HFF-Myc (cell line): Measurements from ENCODE around the gene ZNF688.
"Not testable (repeated sequence)": the region's sequence is repeated elsewhere in the genome, so short reads cannot be mapped to it uniquely, and the experiment has no call there.

Experiments used
- DNase-seq: peaks from one replicate; pipeline ENCODE4 v3.0.0-alpha.2; 2011; ENCODE audit warnings: low read depth; ENCODE audit errors: extremely low read depth
- H3K4me3 ChIP-seq: replicated peaks from 2 replicates; pipeline ENCODE4 v1.5.1; 2011; ENCODE audit warnings: low read depth, mild to moderate bottlenecking, control low read depth, low read length
- TF ChIP-seq, protein P1 (sequence below): IDR thresholded peaks from 2 replicates; pipeline ENCODE4 v1.5.1; 2012; ENCODE audit warnings: mild to moderate bottlenecking, low read depth, low read length, control low read depth; ENCODE audit errors: missing control alignments

Gene ZNF688

GRCh38 chr16:30548416-30549253 lies 22.9 kb downstream of the ZNF688 start:
- DNase-seq: no peak
- TF ChIP-seq, protein P1, sequence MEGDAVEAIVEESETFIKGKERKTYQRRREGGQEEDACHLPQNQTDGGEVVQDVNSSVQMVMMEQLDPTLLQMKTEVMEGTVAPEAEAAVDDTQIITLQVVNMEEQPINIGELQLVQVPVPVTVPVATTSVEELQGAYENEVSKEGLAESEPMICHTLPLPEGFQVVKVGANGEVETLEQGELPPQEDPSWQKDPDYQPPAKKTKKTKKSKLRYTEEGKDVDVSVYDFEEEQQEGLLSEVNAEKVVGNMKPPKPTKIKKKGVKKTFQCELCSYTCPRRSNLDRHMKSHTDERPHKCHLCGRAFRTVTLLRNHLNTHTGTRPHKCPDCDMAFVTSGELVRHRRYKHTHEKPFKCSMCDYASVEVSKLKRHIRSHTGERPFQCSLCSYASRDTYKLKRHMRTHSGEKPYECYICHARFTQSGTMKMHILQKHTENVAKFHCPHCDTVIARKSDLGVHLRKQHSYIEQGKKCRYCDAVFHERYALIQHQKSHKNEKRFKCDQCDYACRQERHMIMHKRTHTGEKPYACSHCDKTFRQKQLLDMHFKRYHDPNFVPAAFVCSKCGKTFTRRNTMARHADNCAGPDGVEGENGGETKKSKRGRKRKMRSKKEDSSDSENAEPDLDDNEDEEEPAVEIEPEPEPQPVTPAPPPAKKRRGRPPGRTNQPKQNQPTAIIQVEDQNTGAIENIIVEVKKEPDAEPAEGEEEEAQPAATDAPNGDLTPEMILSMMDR: no peak
- H3K4me3 ChIP-seq: no peak overlapping the region

DNA sequence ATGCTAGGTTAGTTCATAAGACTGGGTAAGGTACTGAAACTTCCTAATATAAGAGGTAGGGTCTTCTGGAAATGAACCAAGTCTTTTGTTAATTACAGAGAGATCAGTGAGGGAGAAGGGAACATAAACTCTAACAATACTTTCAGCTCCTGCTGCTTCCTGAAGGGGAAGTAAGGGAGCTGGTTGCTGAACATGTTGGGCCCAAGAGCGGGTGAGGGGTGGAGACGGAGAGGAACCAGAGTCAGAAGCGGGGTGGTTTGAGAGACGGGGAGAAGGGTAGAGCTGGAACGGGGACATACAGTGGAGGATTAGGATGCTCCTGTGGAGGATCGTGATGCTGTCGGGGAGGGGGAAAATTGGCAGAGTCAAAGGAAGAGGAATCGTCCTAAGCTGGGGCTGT lies 25.4 kb downstream of the ZNF688 start:
- no peak for DNase-seq

DNA sequence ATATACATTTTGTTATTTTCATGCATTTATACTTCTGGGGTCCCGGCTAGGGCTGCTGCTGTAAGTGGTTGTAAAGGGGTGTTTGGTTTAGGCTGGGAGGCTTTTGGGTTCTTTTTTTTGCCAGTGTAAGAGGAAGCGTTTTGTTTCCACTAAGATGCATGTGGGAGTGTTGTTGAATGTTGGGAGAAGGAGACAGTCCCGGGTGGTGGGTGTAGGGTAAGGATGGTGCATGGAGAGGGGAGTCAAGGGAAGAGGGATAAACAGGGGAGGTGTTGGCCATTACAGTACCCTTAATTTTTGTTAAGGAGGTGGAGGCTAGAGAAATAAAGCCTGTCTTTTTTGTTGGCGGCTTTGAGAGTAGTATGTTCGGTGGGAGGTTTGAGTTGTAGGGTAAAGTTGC lies 28.4 kb downstream of the ZNF688 start:
- H3K4me3 ChIP-seq: no peak overlapping the region
- TF ChIP-seq, protein P1: no peak
- DNase-seq: no peak

More for the DNA sequence above, 25.4 kb downstream of the ZNF688 start:
- no peak overlapping the region for H3K4me3 ChIP-seq
- TF ChIP-seq, protein P1: no peak

DNA sequence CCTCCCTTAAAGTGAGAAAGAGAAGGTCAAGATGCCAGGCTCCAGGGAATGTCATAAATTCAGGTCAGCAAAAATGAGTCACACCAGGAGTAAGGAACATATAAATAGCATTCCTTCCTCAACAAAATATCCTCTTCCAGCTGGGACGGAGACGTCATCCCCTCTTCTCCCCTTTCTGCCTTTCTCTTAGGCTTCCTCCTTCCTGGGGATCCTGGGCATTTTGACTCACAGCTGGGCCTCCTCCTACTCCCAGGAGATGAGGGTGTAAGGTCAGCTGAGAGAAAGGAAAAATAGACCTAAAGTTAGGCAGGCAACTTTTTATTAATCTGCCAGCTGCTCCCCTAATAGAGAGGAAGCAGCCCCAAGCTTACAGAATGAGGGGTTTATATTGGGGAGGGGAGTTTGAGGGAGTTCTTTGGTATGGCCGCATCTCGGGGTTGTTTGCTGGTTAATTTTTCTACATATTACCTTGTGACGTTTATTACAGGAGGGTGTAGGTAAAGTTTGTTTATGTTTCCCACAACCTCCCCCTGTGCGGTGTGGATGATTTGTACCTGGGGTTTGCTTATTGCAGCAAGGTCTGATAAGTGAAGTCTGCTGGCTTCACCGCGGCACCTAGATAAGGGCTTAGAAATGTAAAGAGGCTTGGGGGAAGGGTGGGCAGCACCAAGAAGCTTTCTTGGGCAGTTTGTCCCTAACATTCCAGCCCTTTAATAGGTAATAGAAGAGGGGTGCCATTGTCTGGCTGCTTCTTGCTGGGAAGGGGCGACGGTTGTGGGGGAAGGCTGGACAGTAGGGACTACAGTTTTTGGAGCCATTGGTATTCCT lies 29.8 kb downstream of the ZNF688 start:
- no peak for DNase-seq
- H3K4me3 ChIP-seq: no peak overlapping the region
- TF ChIP-seq, protein P1: no peak

DNA sequence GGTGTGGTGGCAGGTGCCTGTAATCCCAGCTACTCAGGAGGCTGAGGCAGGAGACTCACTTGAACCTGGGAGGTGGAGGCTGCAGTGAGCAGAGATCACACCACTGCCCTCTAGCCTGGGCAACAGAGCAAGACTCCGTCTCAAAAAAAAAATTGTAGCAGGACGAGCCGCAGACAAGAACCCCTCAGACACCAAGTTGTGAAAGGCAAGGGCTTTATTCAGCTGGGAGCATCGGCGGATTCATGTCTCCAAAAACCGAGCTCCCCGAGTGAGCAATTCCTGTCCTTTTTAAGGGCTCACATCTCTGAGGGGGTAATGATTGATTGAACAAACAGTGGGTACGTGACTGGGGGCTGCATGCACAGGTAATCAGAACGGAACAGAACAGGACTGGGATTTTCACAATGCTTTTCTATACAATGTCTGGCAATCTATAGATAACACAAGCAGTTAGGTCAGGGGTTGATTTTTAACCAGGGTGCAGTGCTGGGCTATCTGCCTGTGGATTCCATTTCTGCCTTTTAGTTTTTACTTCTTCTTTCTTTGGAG lies 30.5 kb downstream of the ZNF688 start:
- not testable (repeated sequence) for DNase-seq, H3K4me3 ChIP-seq

GRCh38 chr16:30539986-30540526 lies 31.5 kb downstream of the ZNF688 start:
- not testable (repeated sequence) for DNase-seq

DNA sequence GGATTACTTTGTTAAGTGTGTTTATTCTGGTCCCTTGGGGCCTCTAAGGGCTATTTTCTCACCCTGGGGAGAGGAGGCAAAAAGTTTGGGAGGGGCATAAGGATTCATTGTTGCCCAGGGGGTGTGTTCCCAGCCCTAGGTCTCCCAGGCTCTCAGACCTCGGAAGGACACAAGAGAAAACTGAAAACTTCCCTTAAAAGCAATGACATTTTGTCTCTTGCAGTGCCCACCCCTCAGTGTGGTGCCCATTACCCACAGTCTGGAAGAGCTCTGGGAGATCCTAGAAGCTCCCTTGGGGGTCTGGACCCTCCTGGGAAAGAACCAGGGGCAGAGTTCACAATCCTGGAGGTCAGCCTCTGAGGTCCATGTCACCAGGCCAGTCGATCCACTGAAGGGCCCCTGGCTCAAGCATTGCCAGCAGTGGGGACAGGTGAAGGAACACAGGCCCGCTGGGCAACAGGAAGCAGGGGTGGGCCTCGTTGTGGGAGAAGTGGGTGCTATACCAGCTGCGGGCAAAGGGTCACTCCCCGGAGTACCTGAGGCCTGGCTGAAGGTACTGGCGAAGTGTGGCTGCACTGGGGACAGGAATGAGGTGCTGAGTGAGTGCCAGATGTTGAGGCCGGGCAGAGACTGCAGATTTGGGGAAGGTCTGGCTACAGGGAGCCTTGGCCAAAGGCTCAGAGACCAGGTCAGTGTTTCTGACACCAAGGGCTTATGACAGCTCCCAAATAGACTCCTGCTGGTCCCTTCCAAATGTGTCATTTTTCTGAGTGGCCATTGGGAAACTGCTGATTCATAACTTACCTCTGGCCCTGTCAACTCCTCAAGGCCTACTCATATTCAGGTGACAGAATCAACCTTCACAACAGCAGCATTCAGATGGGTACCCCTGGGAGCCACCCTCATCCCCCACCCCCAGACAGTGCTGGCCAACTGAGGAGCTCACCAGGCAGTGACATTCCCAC lies 32.2 kb downstream of the ZNF688 start:
- no peak for DNase-seq
- H3K4me3 ChIP-seq: no peak overlapping the region
- TF ChIP-seq, protein P1: no peak

More at GRCh38 chr16:30539986-30540526, 31.5 kb downstream of the ZNF688 start:
- not testable (repeated sequence) for H3K4me3 ChIP-seq

GRCh38 chr16:30536391-30537024 lies 35.0 kb downstream of the ZNF688 start:
- not testable (repeated sequence) for H3K4me3 ChIP-seq, DNase-seq
